HepG2 (cell line): ENCODE data around the gene POC1A. TPM values are rescaled to one million over a fixed set of nuclear protein-coding genes. Genes with fewer than 3 reads are reported as not detected.

Source experiments
- KIAA2018 ChIP-seq: sonication (generic); formaldehyde crosslinking; IDR thresholded peaks from 2 replicates; pipeline ENCODE4 v1.5.0; 2020; ENCODE audit warnings: mild to moderate bottlenecking, missing genetic modification reagents, borderline replicate concordance
- ZNF629 ChIP-seq: sonication (generic); formaldehyde crosslinking; conservative IDR thresholded peaks from 2 replicates; pipeline ENCODE4 v1.5.0; 2020; ENCODE audit warnings: missing genetic modification reagents
- ZNF761 ChIP-seq: sonication (generic); formaldehyde crosslinking; conservative IDR thresholded peaks from 2 replicates; pipeline ENCODE4 v1.4.0; 2020; ENCODE audit warnings: mild to moderate bottlenecking, missing genetic modification reagents
- polyA plus RNA-seq, 8 experiments: library from polyadenylated mRNA; depleted of rRNA in 3 of 8; stranded (reverse) in 7 of 8; unstranded in 1 of 8; fragments of >200 nt; fragmentation: Illumina TruSeq in 4 of 8; extraction: Trizol in 4 of 8; gene quantifications; 2 replicates each; pipeline versions ENCODE4 v1.2.1 to v1.2.3, GENCODE V29; 2011 to 2016; ENCODE audit warnings: low read depth in 4 of 8, missing spikeins in 1 of 8, mixed read lengths in 1 of 8; ENCODE audit not compliant: insufficient read depth in 1 of 8
- total RNA-seq, 5 experiments: library from RNA; depleted of rRNA; stranded (reverse); fragments of >200 nt; fragmentation: Illumina TruSeq; extraction: Trizol; gene quantifications; 2 replicates each; pipeline ENCODE4 v1.2.3, GENCODE V29; 2016; ENCODE audit warnings: low read depth in 1 of 5

Gene POC1A
- total and polyA plus RNA-seq, 2 of the 13 experiments (the other 11 are each of a cell fraction or from before 2014, with no cell fraction given), result 14.6 to 20.0 TPM

GRCh38 chr3:52079958-52080357 is 74.3 kb downstream of the POC1A start (continued):
- TF ChIP-seq KIAA2018 (CRISPR knock-in tag), result no peak
- no peak for TF ChIP-seq ZNF761 (CRISPR knock-in tag)
- TF ChIP-seq ZNF629 (CRISPR knock-in tag), result peak; percentile 87
